ENCODE data around the gene PPT2. TPM values are rescaled to one million over a fixed set of nuclear protein-coding genes. Genes with fewer than 3 reads are reported as not detected.

The PPT2 gene
- total RNA-seq, 1 experiment from 2014 or later, result 46.3 TPM

DNA sequence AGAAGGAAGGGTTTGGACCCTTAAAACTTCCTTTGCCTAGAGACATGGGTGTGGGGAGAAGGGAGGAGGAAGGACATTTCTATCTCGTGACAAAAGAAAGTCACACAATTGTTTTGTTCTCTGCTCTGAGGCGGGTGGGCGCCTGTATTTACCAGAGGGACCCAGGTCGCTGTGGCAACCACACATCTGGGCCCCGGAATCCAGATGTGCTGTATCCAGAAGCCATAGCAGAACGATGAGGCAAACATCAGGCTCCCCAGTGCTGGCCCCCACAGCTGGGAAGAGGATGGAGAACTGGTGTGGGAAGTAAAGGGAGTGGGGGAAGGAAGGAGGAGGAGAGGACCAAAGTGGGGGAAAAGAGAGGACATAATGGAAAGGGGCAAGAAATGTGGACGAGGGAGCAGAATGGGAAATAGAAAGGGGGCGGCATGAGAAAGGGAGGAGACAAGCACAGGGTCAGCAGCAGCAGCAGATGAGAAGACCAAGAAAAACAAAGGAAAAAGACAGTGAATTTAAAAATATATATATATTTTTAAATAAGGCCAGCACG is 41.4 kb upstream of the PPT2 start:
- Histone ChIP-seq H3K18ac (ENCODE audit: insufficient read length, low read depth, low read length) (no peak overlapping the region), H4K8ac (replicated peaks; ENCODE audit: insufficient read length, low read depth, low read length) (no peak overlapping the region), H2BK5ac (ENCODE audit: insufficient read length, low read length) (no peak overlapping the region), H3K27me3 (ENCODE audit: insufficient read depth, low read length) (no peaks in the 10 kb centered on the region), H2BK15ac (ENCODE audit: low read depth, low read length) (no peak overlapping the region), H2AFZ (ENCODE audit: low read length) (no peak overlapping the region), H3K9ac (ENCODE audit: extremely low read depth, insufficient read length, low read length) (no peak overlapping the region), H3K27ac (ENCODE audit: insufficient read length, low read depth, low read length) (no peak overlapping the region), H3K79me1 (ENCODE audit: insufficient read depth, low read depth, low read length, poor library complexity, severe bottlenecking) (no peaks in the 10 kb centered on the region), H3K9me3 (ENCODE audit: control insufficient read depth, low read depth, low read length) (no peaks in the 10 kb centered on the region), H3K23me2 (ENCODE audit: insufficient read length, low read depth, low read length, poor library complexity, severe bottlenecking) (no peaks in the 10 kb centered on the region), H2BK20ac (ENCODE audit: low read depth, low read length, poor library complexity, severe bottlenecking) (no peak overlapping the region), H3K4me2 (ENCODE audit: insufficient read depth, insufficient read length, low read length) (no peak overlapping the region), H4K5ac (ENCODE audit: insufficient read length, low read depth, low read length) (no peak overlapping the region), H3K56ac (ENCODE audit: insufficient read length, low read depth, low read length) (no peak overlapping the region), H2BK12ac (ENCODE audit: insufficient read length, low read depth, low read length) (no peak overlapping the region), H2AK5ac (ENCODE audit: insufficient read length, low read length) (no peak overlapping the region), H3K79me2 (ENCODE audit: insufficient read depth, low read length) (no peaks in the 10 kb centered on the region), H3K23ac (ENCODE audit: insufficient read length, low read depth, low read length) (no peak overlapping the region), H4K91ac (ENCODE audit: insufficient read length, low read depth, low read length) (no peak overlapping the region), H3K4me1 (ENCODE audit: insufficient read depth, low read length) (no peaks in the 10 kb centered on the region; the same call in 1 of the 2 replicates), H3K4ac (ENCODE audit: low read depth, low read length) (no peak overlapping the region), H3K14ac (ENCODE audit: insufficient read depth, low read length) (no peak overlapping the region), H4K20me1 (ENCODE audit: control insufficient read depth, insufficient read depth, insufficient read length) (no peaks in the 10 kb centered on the region), H3T11ph (ENCODE audit: low read length) (no peak overlapping the region), H2BK120ac (ENCODE audit: low read depth, low read length, poor library complexity, severe bottlenecking) (no peak overlapping the region)
- H3K36me3 Mint-ChIP-seq (ENCODE audit: insufficient read depth in 1 of 3, low read depth in 3 of 3), result peaks cover 2 to 28% (median 25%) of the 10 kb centered on the region in 3 experiments; a peak in 5 of 7 replicates
- no peaks in the 10 kb centered on the region; a peak in 1 of 5 replicates for H3K9me3 Mint-ChIP-seq
- no peak for TF ChIP-seq CTCF (conservative IDR thresholded peaks at IDR 0.05)
- no peak for DNase-seq
- WGBS (ENCODE audit: extremely low coverage, insufficient read length, low lambda C conversion rate), result no CpG with 5 or more reads among the region's 9 CpGs
- peaks cover 20 to 24% of the 10 kb centered on the region in 2 experiments for H3K4me1 Mint-ChIP-seq
- H3K4me3 Mint-ChIP-seq, result no peak overlapping the region
- peaks cover 17% of the 10 kb centered on the region for H3K27me3 Mint-ChIP-seq (ENCODE audit: low read depth)
- H3K27ac Mint-ChIP-seq, result no peak overlapping the region; a peak in 1 of 7 replicates
